ENCODE data around the gene SPPL2A. TPM values are rescaled to one million over a fixed set of nuclear protein-coding genes. Genes with fewer than 3 reads are reported as not detected.

The SPPL2A gene
- polyA plus RNA-seq, 1 of the 3 experiments (the other 2 are of a cell fraction) = 21.6 TPM

DNA sequence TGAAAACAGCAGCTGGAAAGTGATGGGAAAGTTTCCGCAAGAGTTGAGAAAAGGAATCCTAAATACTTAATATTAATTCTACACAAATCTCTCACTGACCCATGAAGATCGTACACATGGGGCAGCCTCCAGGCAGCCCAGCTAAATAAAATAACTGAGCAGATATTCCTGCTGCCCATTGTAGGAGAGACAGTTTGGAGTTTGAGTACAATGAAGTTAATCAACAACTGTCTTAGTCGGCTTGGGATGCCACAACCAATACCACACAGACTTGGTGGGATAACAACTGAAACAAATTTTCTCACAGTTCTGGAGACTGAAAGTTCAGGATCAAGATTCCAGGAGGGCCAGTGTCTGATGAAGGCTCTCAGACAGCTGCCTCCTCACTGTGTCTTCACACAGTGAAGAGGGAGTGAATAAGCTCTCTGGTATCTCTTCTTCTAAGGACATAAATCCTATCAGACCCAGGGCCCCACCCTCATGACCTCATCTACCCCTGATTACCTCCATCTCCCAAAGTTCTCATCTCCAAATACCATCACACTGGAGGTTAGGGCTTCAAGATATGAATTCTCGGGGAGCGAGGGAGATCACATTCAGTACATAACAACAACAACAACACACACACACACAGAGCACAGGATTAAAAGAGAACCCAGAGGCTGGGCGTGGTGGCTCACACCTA, 88.6 kb downstream of the SPPL2A start:
- ChIA-PET POLR2A (no interaction called here), CTCF (interaction anchor here (1.1 to 7.8 kb wide), 6 partner anchors 82 to 208 kb away, joined by 3 to 58 read pairs (median 6); no protein-coding TSS in a partner anchor)
- Histone ChIP-seq H3K9ac (no peak overlapping the region), H3K9me2 (no peaks in the 10 kb centered on the region), H3K27me3 (ENCODE audit: insufficient read depth) (no peaks in the 10 kb centered on the region), H3K4me3 (ENCODE audit: low read depth in 2 of 2, low read length in 1 of 2) (no peak overlapping the region), H3K36me3 (replicated peaks in 1 of 2; ENCODE audit: control insufficient read depth in 1 of 2, insufficient read depth in 2 of 2, low read length in 1 of 2) (peaks cover 0 to 6% of the 10 kb centered on the region in 2 experiments), H3K4me1 (ENCODE audit: control insufficient read depth in 1 of 2, insufficient read depth in 2 of 2, low read depth in 1 of 2, low read length in 1 of 2) (no peaks in the 10 kb centered on the region), H3K9me3 (no peaks in the 10 kb centered on the region), H2AFZ (ENCODE audit: low read depth) (no peak overlapping the region), H3K79me2 (ENCODE audit: insufficient read depth) (peaks cover 95% of the 10 kb centered on the region), H4K20me1 (ENCODE audit: insufficient read depth) (peaks cover 11% of the 10 kb centered on the region), H3F3A (replicated peaks; ENCODE audit: insufficient read depth) (peaks cover 4% of the 10 kb centered on the region), H3K27ac (ENCODE audit: low read depth in 2 of 2, low read length in 1 of 2) (peak overlapping the region in 1 of 2 experiments; percentile 59; a peak in 2 of 4 replicates), H3K4me2 (peak overlapping the region; percentile 30; the same call in 1 of the 2 replicates)
- WGBS (ENCODE audit: low lambda C conversion rate) = 86% methylated on average over 6 of the region's 6 CpGs
- DNase-seq = no peak
- TF ChIP-seq, protein P1, sequence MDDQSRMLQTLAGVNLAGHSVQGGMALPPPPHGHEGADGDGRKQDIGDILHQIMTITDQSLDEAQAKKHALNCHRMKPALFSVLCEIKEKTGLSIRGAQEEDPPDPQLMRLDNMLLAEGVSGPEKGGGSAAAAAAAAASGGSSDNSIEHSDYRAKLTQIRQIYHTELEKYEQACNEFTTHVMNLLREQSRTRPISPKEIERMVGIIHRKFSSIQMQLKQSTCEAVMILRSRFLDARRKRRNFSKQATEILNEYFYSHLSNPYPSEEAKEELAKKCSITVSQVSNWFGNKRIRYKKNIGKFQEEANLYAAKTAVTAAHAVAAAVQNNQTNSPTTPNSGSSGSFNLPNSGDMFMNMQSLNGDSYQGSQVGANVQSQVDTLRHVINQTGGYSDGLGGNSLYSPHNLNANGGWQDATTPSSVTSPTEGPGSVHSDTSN (IDR thresholded peaks at IDR 0.05) = peak; percentile 37; the same call in 1 of the 2 replicates
- TF ChIP-seq FOSL2 (IDR thresholded peaks at IDR 0.05; ENCODE audit: borderline replicate concordance, low read depth) = no peak

DNA sequence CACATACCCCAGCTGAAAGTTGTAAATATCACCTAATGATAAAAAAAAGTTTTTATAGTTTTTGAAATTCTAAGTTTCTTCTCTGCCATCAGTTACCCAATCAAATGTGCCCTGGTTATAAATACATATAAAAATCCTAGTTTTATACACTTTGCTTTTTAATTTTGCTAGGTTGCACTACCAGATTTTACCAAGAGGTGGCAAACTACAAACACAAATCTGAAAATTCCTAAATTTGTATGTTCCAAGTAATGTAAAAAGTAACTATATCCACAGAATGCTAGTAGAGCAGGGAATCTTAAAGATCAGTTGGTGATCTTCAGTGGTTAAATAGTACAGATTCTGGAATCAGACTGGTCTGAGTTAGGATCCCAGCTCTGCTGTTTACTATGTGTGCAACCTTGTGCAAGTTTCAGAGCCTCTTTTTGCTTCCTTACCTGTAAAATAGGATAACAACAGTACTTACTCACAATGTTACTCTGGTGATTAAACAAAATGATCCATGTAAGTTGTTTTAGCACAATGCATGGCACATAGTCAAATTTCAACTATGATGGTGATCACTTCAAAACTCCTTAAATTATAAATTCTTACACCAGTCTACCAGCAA, 89.9 kb downstream of the SPPL2A start:
- H4K20me1 ChIP-seq (ENCODE audit: insufficient read depth) = peaks cover 11% of the 10 kb centered on the region
- H3K9me3 ChIP-seq = no peaks in the 10 kb centered on the region
- POLR2A ChIA-PET = no interaction called here
- peaks cover 4% of the 10 kb centered on the region for H3F3A ChIP-seq (replicated peaks; ENCODE audit: insufficient read depth)
- no peaks in the 10 kb centered on the region for H3K27me3 ChIP-seq (ENCODE audit: insufficient read depth)
- peaks cover 95% of the 10 kb centered on the region for H3K79me2 ChIP-seq (ENCODE audit: insufficient read depth)
- CTCF ChIA-PET = interaction anchor here (0.6 to 7.8 kb wide), 24 partner anchors 9 to 1644 kb away, joined by 3 to 58 read pairs (median 5); no protein-coding TSS in a partner anchor
- TF ChIP-seq EP300 (IDR thresholded peaks at IDR 0.05; ENCODE audit: borderline replicate concordance in 1 of 2, low read depth in 1 of 2, low read length in 1 of 2) = no peak
- TF ChIP-seq SMC3 (IDR thresholded peaks at IDR 0.05; ENCODE audit: low read depth, low read length) = peak; percentile 68
- no peak for TF ChIP-seq YY1 (IDR thresholded peaks at IDR 0.05; ENCODE audit: low read depth)
- TF ChIP-seq FOSL2 (IDR thresholded peaks at IDR 0.05; ENCODE audit: borderline replicate concordance, low read depth) = no peak
- no peak for TF ChIP-seq RCOR1 (IDR thresholded peaks at IDR 0.05; ENCODE audit: low read length)
- peak; percentile 73 for TF ChIP-seq RAD21 (IDR thresholded peaks at IDR 0.05; ENCODE audit: low read length)
- TF ChIP-seq, protein P2, sequence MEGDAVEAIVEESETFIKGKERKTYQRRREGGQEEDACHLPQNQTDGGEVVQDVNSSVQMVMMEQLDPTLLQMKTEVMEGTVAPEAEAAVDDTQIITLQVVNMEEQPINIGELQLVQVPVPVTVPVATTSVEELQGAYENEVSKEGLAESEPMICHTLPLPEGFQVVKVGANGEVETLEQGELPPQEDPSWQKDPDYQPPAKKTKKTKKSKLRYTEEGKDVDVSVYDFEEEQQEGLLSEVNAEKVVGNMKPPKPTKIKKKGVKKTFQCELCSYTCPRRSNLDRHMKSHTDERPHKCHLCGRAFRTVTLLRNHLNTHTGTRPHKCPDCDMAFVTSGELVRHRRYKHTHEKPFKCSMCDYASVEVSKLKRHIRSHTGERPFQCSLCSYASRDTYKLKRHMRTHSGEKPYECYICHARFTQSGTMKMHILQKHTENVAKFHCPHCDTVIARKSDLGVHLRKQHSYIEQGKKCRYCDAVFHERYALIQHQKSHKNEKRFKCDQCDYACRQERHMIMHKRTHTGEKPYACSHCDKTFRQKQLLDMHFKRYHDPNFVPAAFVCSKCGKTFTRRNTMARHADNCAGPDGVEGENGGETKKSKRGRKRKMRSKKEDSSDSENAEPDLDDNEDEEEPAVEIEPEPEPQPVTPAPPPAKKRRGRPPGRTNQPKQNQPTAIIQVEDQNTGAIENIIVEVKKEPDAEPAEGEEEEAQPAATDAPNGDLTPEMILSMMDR (IDR thresholded peaks at IDR 0.05) = peak; percentile 93
- TF ChIP-seq FOXM1 (IDR thresholded peaks at IDR 0.05; ENCODE audit: low read depth) = no peak
- H3K4me2 ChIP-seq = no peak overlapping the region
- no peak overlapping the region for H2AFZ ChIP-seq (ENCODE audit: low read depth)
- H3K4me1 ChIP-seq (ENCODE audit: control insufficient read depth in 1 of 2, insufficient read depth in 2 of 2, low read depth in 1 of 2, low read length in 1 of 2) = no peaks in the 10 kb centered on the region
- peaks cover 0 to 6% of the 10 kb centered on the region in 2 experiments for H3K36me3 ChIP-seq (replicated peaks in 1 of 2; ENCODE audit: control insufficient read depth in 1 of 2, insufficient read depth in 2 of 2, low read length in 1 of 2)
- no peak overlapping the region for H3K9ac ChIP-seq
- H3K9me2 ChIP-seq = no peaks in the 10 kb centered on the region
- peak; percentile 17 for DNase-seq
- H3K4me3 ChIP-seq (ENCODE audit: low read depth in 2 of 2, low read length in 1 of 2) = no peak overlapping the region; a peak in 1 of 4 replicates
- no peak overlapping the region for H3K27ac ChIP-seq (ENCODE audit: low read depth in 2 of 2, low read length in 1 of 2)

All from SK-N-SH (cell line).